Naive thymus-derived CD4-positive, alpha-beta T cell (primary cell): ENCODE results near the gene ZDHHC19. TPM values are rescaled to one million over a fixed set of nuclear protein-coding genes. Genes with fewer than 3 reads are reported as not detected.
A peak's percentile ranks its signal among the peaks of the same experiment; 100 is the strongest.

ENCODE experiments used
- ATAC-seq: fragments of 150-1000 bp; cut with Tn5 transposase; 2 replicates; pipeline ENCODE4 v1.10.0; 2021; ENCODE audit warnings: mild to moderate bottlenecking, moderate library complexity
- CTCF ChIA-PET: fragments of 350-600 bp; sonication (Branson Sonifier 250); formaldehyde crosslinking; loops from one replicate; lab custom pipeline; 2021; ENCODE audit warnings: antibody characterized with exemption; lab: Charles Lee
- POLR2A ChIA-PET: fragments of 350-600 bp; sonication (Branson Sonifier 250); formaldehyde crosslinking; loops from one replicate; lab custom pipeline; 2021; ENCODE audit warnings: antibody characterized with exemption, inconsistent platforms; lab: Charles Lee
- DNase-seq, 9 donors: peaks; one replicate each; pipeline versions ENCODE4 v3.0.0 to v3.0.0-alpha.2; 2020 to 2022; ENCODE audit warnings: mixed read lengths in 1 of 9
- H3K27ac ChIP-seq: one replicate; pipeline ENCODE4 v1.7.0; 2013; ENCODE audit warnings: mild to moderate bottlenecking, low read depth, low read length, moderate library complexity
- H3K27me3 ChIP-seq, 2 donors: one replicate each; pipeline ENCODE4 v1.7.0; 2013; ENCODE audit warnings: low read length in 2 of 2, mild to moderate bottlenecking in 2 of 2, moderate library complexity in 2 of 2; ENCODE audit not compliant: control insufficient read depth in 2 of 2, insufficient read depth in 2 of 2
- H3K36me3 ChIP-seq, 3 experiments: 1 replicate in 2 of 3; 2 replicates in 1 of 3; pipeline ENCODE4 v1.7.0; 2013; ENCODE audit warnings: low read length in 3 of 3, mild to moderate bottlenecking in 3 of 3, moderate library complexity in 1 of 3; ENCODE audit not compliant: insufficient read depth in 3 of 3, control insufficient read depth in 2 of 3
- H3K4me1 ChIP-seq, 2 donors: one replicate each; pipeline ENCODE4 v1.7.0; 2013; ENCODE audit warnings: low read length in 2 of 2, mild to moderate bottlenecking in 2 of 2, moderate library complexity in 1 of 2; ENCODE audit not compliant: control insufficient read depth in 2 of 2, insufficient read depth in 2 of 2
- H3K4me3 ChIP-seq: 2 replicates; pipeline ENCODE4 v1.7.0; 2013; ENCODE audit warnings: mild to moderate bottlenecking, low read length
- H3K9me3 ChIP-seq, 3 experiments: 1 replicate in 2 of 3; 2 replicates in 1 of 3; pipeline ENCODE4 v1.7.0; 2013; ENCODE audit warnings: low read length in 3 of 3; ENCODE audit not compliant: control insufficient read depth in 2 of 3
- H3K27ac Mint-ChIP-seq, 9 donors: one replicate each; pipeline ENCODE4 v1.8.0; 2020 to 2022; ENCODE audit warnings: mixed read lengths in 9 of 9, mild to moderate bottlenecking in 8 of 9, moderate library complexity in 5 of 9, inconsistent platforms in 2 of 9
- H3K27me3 Mint-ChIP-seq, 5 donors: one replicate each; pipeline ENCODE4 v1.8.0; 2021 to 2022; ENCODE audit warnings: mixed read lengths in 5 of 5, mild to moderate bottlenecking in 1 of 5
- H3K36me3 Mint-ChIP-seq, 5 donors: one replicate each; pipeline ENCODE4 v1.8.0; 2020 to 2022; ENCODE audit warnings: mixed read lengths in 5 of 5, mild to moderate bottlenecking in 3 of 5, inconsistent platforms in 1 of 5
- H3K4me1 Mint-ChIP-seq, 7 donors: one replicate each; pipeline ENCODE4 v1.8.0; 2020 to 2022; ENCODE audit warnings: mixed read lengths in 7 of 7, mild to moderate bottlenecking in 3 of 7, inconsistent platforms in 1 of 7
- H3K4me3 Mint-ChIP-seq, 10 donors: one replicate each; pipeline ENCODE4 v1.8.0; 2020 to 2022; ENCODE audit warnings: mild to moderate bottlenecking in 10 of 10, mixed read lengths in 10 of 10, moderate library complexity in 6 of 10, inconsistent platforms in 2 of 10
- H3K9me3 Mint-ChIP-seq, 11 donors: one replicate each; pipeline ENCODE4 v1.8.0; 2020 to 2022; ENCODE audit warnings: mixed read lengths in 11 of 11, mild to moderate bottlenecking in 4 of 11, inconsistent platforms in 1 of 11, moderate library complexity in 1 of 11
- intact Hi-C, 2 donors: fragments of 100-400 bp; cut with micrococcal nuclease; formaldehyde crosslinking; loops; one replicate each; pipeline ENCODE4 v1.15.1; 2023
- polyA plus RNA-seq, 2 donors: library from polyadenylated mRNA; unstranded; fragments of 300-500 nt; fragmentation: Illumina TruSeq; gene quantifications; one replicate each; pipeline ENCODE4 v1.2.3, GENCODE V29; 2021
- total RNA-seq, 6 experiments: library from RNA in 5 of 6; stranded (reverse) in 5 of 6; gene quantifications; 1 replicate in 5 of 6; 2 replicates in 1 of 6; pipeline ENCODE4 v1.2.3 and lab custom pipeline; 2021 to 2026

Gene ZDHHC19
- total and polyA plus RNA-seq, 7 experiments from 2014 or later: 0.58 TPM; not detected in 6

DNA sequence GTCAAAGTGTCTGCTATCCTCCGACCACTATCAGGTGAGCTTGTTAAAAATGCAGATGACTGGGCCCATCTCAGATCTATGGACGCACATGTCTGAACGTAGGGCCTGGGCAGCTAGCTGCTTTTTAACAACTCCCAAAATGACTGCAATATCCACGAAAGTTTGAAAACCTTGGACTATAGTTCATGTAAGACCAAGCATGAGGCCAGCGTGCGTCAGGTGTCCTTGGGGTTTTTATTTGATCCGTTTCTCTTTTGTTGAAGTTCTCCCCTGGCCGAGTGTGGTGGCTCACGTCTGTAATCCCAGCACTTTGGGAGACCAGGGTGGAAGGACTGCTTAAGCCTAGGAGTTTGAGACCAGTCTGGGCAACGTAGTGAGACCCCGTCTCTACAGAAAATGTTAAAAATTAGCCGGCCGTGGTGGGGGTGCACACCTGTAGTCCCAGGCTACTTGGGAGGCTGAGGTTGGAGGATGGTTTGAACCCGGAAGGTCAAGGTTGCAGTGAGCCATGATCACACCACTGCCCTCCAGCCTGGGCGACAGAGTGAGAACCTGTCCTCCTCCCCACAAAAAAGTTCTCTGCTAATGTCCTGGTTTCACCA, 14.7 kb upstream of the ZDHHC19 start:
- no peak for ATAC-seq
- H3K4me1 ChIP-seq: no peaks in the 10 kb centered on the region
- H3K4me3 ChIP-seq: no peak overlapping the region
- no peaks in the 10 kb centered on the region for H3K9me3 ChIP-seq
- no peaks in the 10 kb centered on the region for H3K36me3 Mint-ChIP-seq
- CTCF ChIA-PET: no interaction called here
- no peaks in the 10 kb centered on the region for H3K36me3 ChIP-seq
- H3K4me3 Mint-ChIP-seq: no peak overlapping the region
- no peak overlapping the region for H3K27ac Mint-ChIP-seq
- no peaks in the 10 kb centered on the region for H3K27me3 ChIP-seq
- POLR2A ChIA-PET: no interaction called here
- intact Hi-C loops: no loop called here
- H3K27ac ChIP-seq: no peak overlapping the region
- no peak for DNase-seq
- no peaks in the 10 kb centered on the region for H3K4me1 Mint-ChIP-seq
- H3K9me3 Mint-ChIP-seq: no peaks in the 10 kb centered on the region
- peaks cover 0 to 5% (median 4%) of the 10 kb centered on the region in 5 donors for H3K27me3 Mint-ChIP-seq

DNA sequence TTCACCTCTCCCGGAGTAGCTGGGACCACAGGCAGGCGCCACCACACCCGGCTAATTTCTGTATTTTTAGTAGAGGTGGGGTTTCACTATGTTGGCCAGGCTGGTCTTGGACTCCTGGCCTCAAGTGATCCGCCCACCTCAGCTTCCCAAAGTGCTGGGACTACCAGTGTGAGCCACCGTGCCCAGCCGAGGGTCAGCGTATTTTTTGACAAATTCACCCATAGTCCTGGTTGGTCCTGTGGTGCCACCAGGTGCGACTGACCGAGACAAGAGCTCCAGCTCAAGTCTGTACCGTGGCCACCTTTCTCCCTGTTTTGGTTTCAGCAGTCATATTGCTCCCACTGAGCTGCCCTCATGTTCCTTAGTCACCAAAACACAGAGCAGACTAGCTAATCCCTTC, 13.9 kb upstream of the ZDHHC19 start:
- H3K27me3 ChIP-seq: no peaks in the 10 kb centered on the region
- H3K4me1 ChIP-seq: no peaks in the 10 kb centered on the region
- intact Hi-C loops: no loop called here
- no peak overlapping the region for H3K27ac Mint-ChIP-seq
- no peaks in the 10 kb centered on the region for H3K9me3 Mint-ChIP-seq
- ChIA-PET POLR2A (no interaction called here), CTCF (no interaction called here)
- no peak overlapping the region for H3K4me3 ChIP-seq
- no peak for DNase-seq
- no peak overlapping the region for H3K4me3 Mint-ChIP-seq
- no peaks in the 10 kb centered on the region for H3K36me3 Mint-ChIP-seq
- H3K27me3 Mint-ChIP-seq: peaks cover 0 to 5% (median 4%) of the 10 kb centered on the region in 5 donors
- H3K9me3 ChIP-seq: no peaks in the 10 kb centered on the region
- no peak for ATAC-seq
- no peaks in the 10 kb centered on the region for H3K36me3 ChIP-seq
- H3K4me1 Mint-ChIP-seq: peaks cover 0 to 3% (median 0%) of the 10 kb centered on the region in 7 donors
- H3K27ac ChIP-seq: no peak overlapping the region

DNA sequence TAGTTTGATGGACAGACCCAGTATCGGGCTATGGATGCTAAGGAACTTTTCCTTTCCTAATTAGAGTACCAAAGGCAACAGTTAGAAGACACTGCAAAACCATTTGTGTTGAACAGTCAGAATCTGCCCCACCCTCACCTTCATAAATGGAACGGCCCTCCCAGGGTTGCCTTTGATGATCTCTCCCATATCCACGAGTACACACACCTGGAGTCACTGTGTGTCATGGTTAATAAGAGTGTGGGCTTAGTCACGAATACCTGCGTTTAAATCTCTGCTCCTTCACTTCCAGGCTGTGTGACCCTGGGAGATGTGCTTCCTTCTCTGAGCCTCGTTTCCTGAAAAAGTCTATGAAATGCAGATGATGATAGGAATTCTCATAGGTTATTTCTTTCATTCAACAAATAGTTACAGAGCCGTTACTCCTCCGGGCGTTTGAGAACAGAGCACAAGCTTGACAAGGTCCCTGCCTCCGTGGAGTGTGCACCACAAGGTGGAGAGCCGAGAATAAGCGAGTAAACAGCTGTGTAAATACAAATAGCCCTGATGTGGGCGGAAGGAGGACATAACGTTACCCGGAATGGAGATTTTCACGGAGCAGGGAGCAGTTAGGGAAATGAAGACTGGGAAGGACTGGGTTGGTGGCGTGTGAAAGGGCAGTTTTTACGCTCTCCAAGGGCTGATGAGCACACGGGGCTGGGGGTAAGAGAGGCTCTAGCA, 11.8 kb upstream of the ZDHHC19 start:
- Mint-ChIP-seq H3K4me1 (peaks cover 10 to 20% (median 12%) of the 10 kb centered on the region in 7 donors), H3K27me3 (peaks cover 0 to 5% (median 4%) of the 10 kb centered on the region in 5 donors), H3K27ac (peak overlapping the region in 2 of 9 donors; percentile 39 to 52), H3K9me3 (no peaks in the 10 kb centered on the region), H3K36me3 (no peaks in the 10 kb centered on the region), H3K4me3 (no peak overlapping the region)
- DNase-seq (no peak), ATAC-seq (no peak)
- no peak overlapping the region for H3K27ac ChIP-seq
- ChIA-PET POLR2A (no interaction called here), CTCF (no interaction called here)
- H3K36me3 ChIP-seq: no peaks in the 10 kb centered on the region
- no peaks in the 10 kb centered on the region for H3K9me3 ChIP-seq
- no peaks in the 10 kb centered on the region for H3K27me3 ChIP-seq
- intact Hi-C loops: no loop called here
- H3K4me3 ChIP-seq: no peak overlapping the region
- peaks cover 6 to 7% of the 10 kb centered on the region in 2 donors for H3K4me1 ChIP-seq

DNA sequence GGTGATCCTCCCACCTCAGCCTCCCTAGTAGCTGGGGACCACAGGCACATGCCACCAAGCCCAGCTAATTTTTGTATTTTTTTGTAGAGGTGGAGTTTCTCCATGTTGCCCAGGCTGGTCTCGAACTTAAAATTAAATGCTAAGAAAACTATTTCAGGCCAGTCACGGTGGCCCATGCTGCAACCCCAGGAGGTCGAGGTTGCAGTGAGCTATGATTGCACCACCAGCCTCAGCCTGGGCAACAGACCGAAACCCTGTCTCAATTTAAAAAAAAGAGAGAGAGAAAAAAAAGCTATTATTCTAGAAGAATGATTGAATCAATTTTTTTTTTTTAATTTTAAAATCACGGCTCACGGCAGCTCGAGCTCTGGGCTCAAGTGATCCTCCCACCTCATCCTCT, 9.8 kb upstream of the ZDHHC19 start:
- Histone ChIP-seq H3K4me3 (no peak overlapping the region), H3K27me3 (no peaks in the 10 kb centered on the region), H3K27ac (no peak overlapping the region), H3K9me3 (no peaks in the 10 kb centered on the region), H3K36me3 (no peaks in the 10 kb centered on the region), H3K4me1 (peaks cover 6 to 7% of the 10 kb centered on the region in 2 donors)
- peak overlapping the region in 1 of 10 donors; percentile 51 for H3K4me3 Mint-ChIP-seq
- H3K36me3 Mint-ChIP-seq: no peaks in the 10 kb centered on the region
- no peak for ATAC-seq
- intact Hi-C loops: no loop called here
- peak overlapping the region in 1 of 9 donors; percentile 73 for H3K27ac Mint-ChIP-seq
- DNase-seq: no peak
- CTCF ChIA-PET: interaction anchor here (1.2 kb wide), 1 partner anchor 147 kb away, joined by 5 read pairs; no protein-coding TSS in a partner anchor
- POLR2A ChIA-PET: interaction anchor here (0.6 kb wide), 1 partner anchor 16 kb away, joined by 3 read pairs; no protein-coding TSS in a partner anchor
- H3K4me1 Mint-ChIP-seq: peaks cover 10 to 20% (median 15%) of the 10 kb centered on the region in 7 donors
- peaks cover 0 to 5% (median 4%) of the 10 kb centered on the region in 5 donors for H3K27me3 Mint-ChIP-seq
- H3K9me3 Mint-ChIP-seq: peaks cover 0 to 2% (median 0%) of the 10 kb centered on the region in 11 donors

DNA sequence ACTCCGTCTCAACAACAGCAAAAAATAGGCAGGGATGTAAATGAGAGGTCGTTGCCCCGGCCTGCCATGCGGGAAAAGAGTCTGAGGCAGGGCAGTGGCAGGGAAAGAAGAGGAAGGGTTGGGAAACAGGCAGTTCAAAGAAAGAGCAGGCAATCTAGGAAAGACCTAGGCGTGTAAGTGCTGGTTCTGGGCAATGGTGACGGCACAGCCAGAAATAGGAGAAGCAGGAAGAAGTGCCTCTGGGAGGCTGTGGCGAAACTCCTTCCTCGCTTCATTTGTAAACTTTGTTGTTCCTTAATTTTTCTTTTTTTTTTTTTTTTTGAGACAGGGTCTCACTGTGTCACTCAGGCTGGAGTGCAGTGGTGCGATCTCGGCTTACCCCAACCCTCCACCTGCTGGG, 9.4 kb upstream of the ZDHHC19 start:
- Histone ChIP-seq H3K9me3 (no peaks in the 10 kb centered on the region), H3K36me3 (no peaks in the 10 kb centered on the region), H3K4me3 (no peak overlapping the region), H3K4me1 (peaks cover 6 to 7% of the 10 kb centered on the region in 2 donors), H3K27me3 (no peaks in the 10 kb centered on the region), H3K27ac (no peak overlapping the region)
- DNase-seq: no peak
- ATAC-seq: no peak
- Mint-ChIP-seq H3K27ac (peak overlapping the region in 7 of 9 donors; percentile 43 to 94 (median 73)), H3K36me3 (no peaks in the 10 kb centered on the region), H3K27me3 (peaks cover 0 to 5% (median 4%) of the 10 kb centered on the region in 5 donors), H3K4me1 (peaks cover 10 to 20% (median 15%) of the 10 kb centered on the region in 7 donors), H3K4me3 (peak overlapping the region in 1 of 10 donors; percentile 49), H3K9me3 (peaks cover 0 to 2% (median 0%) of the 10 kb centered on the region in 11 donors)
- ChIA-PET POLR2A (interaction anchor here (0.6 kb wide), 1 partner anchor 17 kb away, joined by 3 read pairs; no protein-coding TSS in a partner anchor), CTCF (interaction anchor here (1.2 kb wide), 1 partner anchor 147 kb away, joined by 5 read pairs; no protein-coding TSS in a partner anchor)
- intact Hi-C loops: no loop called here

DNA sequence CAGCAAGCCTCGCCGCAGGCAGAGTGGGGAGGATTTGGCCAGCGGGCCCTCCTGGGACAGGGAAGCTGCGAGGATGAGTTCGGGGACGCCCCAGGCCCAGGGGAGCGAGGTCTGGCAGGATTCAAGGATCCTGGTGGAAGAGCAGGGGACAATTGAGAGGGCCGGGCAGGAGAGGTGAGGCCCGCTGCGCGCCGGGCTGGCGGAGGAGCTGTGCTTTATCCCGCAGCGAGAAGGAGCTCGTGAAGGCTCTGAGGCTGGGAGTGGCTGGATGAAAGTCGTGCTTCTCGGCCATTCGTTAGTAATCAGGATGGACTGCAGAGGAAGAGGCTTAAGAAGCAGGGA, 8.7 kb upstream of the ZDHHC19 start:
- Mint-ChIP-seq H3K27me3 (peaks cover 0 to 5% (median 4%) of the 10 kb centered on the region in 5 donors), H3K27ac (peak overlapping the region; percentile 87 to 98 (median 91)), H3K4me1 (peaks cover 10 to 20% (median 15%) of the 10 kb centered on the region in 7 donors), H3K4me3 (peak overlapping the region in 6 of 10 donors; percentile 14 to 89 (median 80)), H3K9me3 (peaks cover 0 to 2% (median 0%) of the 10 kb centered on the region in 11 donors), H3K36me3 (no peaks in the 10 kb centered on the region)
- POLR2A ChIA-PET: no interaction called here
- H3K4me1 ChIP-seq: peaks cover 6 to 7% of the 10 kb centered on the region in 2 donors
- intact Hi-C loops: loop anchor here in 1 of 2 donors (1.0 to 5.0 kb wide), 4 partner anchors 12 to 138 kb away; partner anchors contain the start of genes DYNLT2B and TFRC
- no peaks in the 10 kb centered on the region for H3K27me3 ChIP-seq
- DNase-seq (no peak), ATAC-seq (no peak)
- CTCF ChIA-PET: interaction anchor here (1.4 kb wide), 1 partner anchor 146 kb away, joined by 4 read pairs; no protein-coding TSS in a partner anchor
- no peaks in the 10 kb centered on the region for H3K36me3 ChIP-seq
- no peak overlapping the region for H3K4me3 ChIP-seq
- no peaks in the 10 kb centered on the region for H3K9me3 ChIP-seq
- peak overlapping the region; percentile 60 for H3K27ac ChIP-seq
